Measurements from ENCODE around the gene STARD9. TPM values are rescaled to one million over a fixed set of nuclear protein-coding genes. Genes with fewer than 3 reads are reported as not detected.

The STARD9 gene
- total and polyA plus RNA-seq, 2 of the 13 experiments (the other 11 are each of a cell fraction or from before 2014, with no cell fraction given), result 5.3 to 7.5 TPM

- TF ChIP-seq CERS6 (CRISPR knock-in tag; IDR thresholded peaks at IDR 0.05) (no peak; the same call in 1 of the 2 replicates), KLF11 (CRISPR knock-in tag; IDR thresholded peaks at IDR 0.05) (no peak), HMG20A (CRISPR knock-in tag; IDR thresholded peaks at IDR 0.05; ENCODE audit: borderline replicate concordance) (no peak), ZNF335 (CRISPR knock-in tag; IDR thresholded peaks at IDR 0.05) (peak; percentile 56; the same call in 1 of the 2 replicates), ZBTB42 (CRISPR knock-in tag; IDR thresholded peaks at IDR 0.05) (peak; percentile 62; the same call in 1 of the 2 replicates), ZNF564 (CRISPR knock-in tag; IDR thresholded peaks at IDR 0.05) (peak; percentile 80; the same call in 1 of the 2 replicates), ZNF460 (CRISPR knock-in tag; IDR thresholded peaks at IDR 0.05; ENCODE audit: borderline replicate concordance) (no peak; the same call in 1 of the 2 replicates), ZNF710 (CRISPR knock-in tag; IDR thresholded peaks at IDR 0.05; ENCODE audit: borderline replicate concordance) (no peak), ZSCAN22 (CRISPR knock-in tag; IDR thresholded peaks at IDR 0.05) (0 out of 2 replicates have a peak, but pooled peaks have one; percentile 37), KDM6A (CRISPR knock-in tag; IDR thresholded peaks at IDR 0.05; ENCODE audit: low read depth) (no peak), MIER2 (CRISPR knock-in tag; IDR thresholded peaks at IDR 0.05) (no peak), NFE2L2 (IDR thresholded peaks at IDR 0.05; ENCODE audit: low read length) (no peak), NFIC (IDR thresholded peaks at IDR 0.05; ENCODE audit: low read length) (no peak), SALL2 (CRISPR knock-in tag; IDR thresholded peaks at IDR 0.05) (no peak; the same call in 1 of the 2 replicates), RXRA (CRISPR knock-in tag; IDR thresholded peaks at IDR 0.05) (no peak), KDM3A (CRISPR knock-in tag; IDR thresholded peaks at IDR 0.05; ENCODE audit: low read depth) (0 out of 2 replicates have a peak, but pooled peaks have one; percentile 17), GPN1 (CRISPR knock-in tag; IDR thresholded peaks at IDR 0.05; ENCODE audit: borderline replicate concordance) (no peak), ZNF598 (CRISPR knock-in tag; IDR thresholded peaks at IDR 0.05; ENCODE audit: borderline replicate concordance) (no peak), ZNF674 (CRISPR knock-in tag; IDR thresholded peaks at IDR 0.05; ENCODE audit: low read depth) (no peak)
- TF ChIP-seq, protein P1, sequence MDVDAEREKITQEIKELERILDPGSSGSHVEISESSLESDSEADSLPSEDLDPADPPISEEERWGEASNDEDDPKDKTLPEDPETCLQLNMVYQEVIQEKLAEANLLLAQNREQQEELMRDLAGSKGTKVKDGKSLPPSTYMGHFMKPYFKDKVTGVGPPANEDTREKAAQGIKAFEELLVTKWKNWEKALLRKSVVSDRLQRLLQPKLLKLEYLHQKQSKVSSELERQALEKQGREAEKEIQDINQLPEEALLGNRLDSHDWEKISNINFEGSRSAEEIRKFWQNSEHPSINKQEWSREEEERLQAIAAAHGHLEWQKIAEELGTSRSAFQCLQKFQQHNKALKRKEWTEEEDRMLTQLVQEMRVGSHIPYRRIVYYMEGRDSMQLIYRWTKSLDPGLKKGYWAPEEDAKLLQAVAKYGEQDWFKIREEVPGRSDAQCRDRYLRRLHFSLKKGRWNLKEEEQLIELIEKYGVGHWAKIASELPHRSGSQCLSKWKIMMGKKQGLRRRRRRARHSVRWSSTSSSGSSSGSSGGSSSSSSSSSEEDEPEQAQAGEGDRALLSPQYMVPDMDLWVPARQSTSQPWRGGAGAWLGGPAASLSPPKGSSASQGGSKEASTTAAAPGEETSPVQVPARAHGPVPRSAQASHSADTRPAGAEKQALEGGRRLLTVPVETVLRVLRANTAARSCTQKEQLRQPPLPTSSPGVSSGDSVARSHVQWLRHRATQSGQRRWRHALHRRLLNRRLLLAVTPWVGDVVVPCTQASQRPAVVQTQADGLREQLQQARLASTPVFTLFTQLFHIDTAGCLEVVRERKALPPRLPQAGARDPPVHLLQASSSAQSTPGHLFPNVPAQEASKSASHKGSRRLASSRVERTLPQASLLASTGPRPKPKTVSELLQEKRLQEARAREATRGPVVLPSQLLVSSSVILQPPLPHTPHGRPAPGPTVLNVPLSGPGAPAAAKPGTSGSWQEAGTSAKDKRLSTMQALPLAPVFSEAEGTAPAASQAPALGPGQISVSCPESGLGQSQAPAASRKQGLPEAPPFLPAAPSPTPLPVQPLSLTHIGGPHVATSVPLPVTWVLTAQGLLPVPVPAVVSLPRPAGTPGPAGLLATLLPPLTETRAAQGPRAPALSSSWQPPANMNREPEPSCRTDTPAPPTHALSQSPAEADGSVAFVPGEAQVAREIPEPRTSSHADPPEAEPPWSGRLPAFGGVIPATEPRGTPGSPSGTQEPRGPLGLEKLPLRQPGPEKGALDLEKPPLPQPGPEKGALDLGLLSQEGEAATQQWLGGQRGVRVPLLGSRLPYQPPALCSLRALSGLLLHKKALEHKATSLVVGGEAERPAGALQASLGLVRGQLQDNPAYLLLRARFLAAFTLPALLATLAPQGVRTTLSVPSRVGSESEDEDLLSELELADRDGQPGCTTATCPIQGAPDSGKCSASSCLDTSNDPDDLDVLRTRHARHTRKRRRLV (CRISPR knock-in tag; IDR thresholded peaks at IDR 0.05), result no peak
- TF ChIP-seq, protein P2, sequence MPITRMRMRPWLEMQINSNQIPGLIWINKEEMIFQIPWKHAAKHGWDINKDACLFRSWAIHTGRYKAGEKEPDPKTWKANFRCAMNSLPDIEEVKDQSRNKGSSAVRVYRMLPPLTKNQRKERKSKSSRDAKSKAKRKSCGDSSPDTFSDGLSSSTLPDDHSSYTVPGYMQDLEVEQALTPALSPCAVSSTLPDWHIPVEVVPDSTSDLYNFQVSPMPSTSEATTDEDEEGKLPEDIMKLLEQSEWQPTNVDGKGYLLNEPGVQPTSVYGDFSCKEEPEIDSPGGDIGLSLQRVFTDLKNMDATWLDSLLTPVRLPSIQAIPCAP (CRISPR knock-in tag; IDR thresholded peaks at IDR 0.05; ENCODE audit: low read depth), result no peak
Measured at GRCh38 chr15:42575188-42576039, at the start of gene STARD9 (continued).
